ENCODE data around the gene OR6J1. TPM values are rescaled to one million over a fixed set of nuclear protein-coding genes. Genes with fewer than 3 reads are reported as not detected.

The OR6J1 gene
- total RNA-seq, 1 experiment from 2014 or later, result not detected

GRCh38 chr14:22668863-22669262 is 24.7 kb upstream of the OR6J1 start:
- intact Hi-C loops (cut with micrococcal nuclease), result no loop called here
- DNase-seq (ENCODE audit: unreplicated experiment), result no peak
- CTCF ChIA-PET, result interaction anchor here (0.7 to 2.0 kb wide), 2 partner anchors 10 to 98 kb away, joined by 3 to 7 read pairs; partner anchors contain the start of gene OXA1L
- Mint-ChIP-seq H3K27me3 (ENCODE audit: insufficient read depth, unreplicated experiment) (no peaks in the 10 kb centered on the region), H3K36me3 (ENCODE audit: insufficient read depth, unreplicated experiment) (no peaks in the 10 kb centered on the region), H3K4me1 (ENCODE audit: insufficient read depth, unreplicated experiment) (no peaks in the 10 kb centered on the region), H3K4me3 (ENCODE audit: unreplicated experiment) (no peak overlapping the region), H3K9me3 (ENCODE audit: unreplicated experiment) (peaks cover 5% of the 10 kb centered on the region), H3K27ac (ENCODE audit: low read depth, unreplicated experiment) (no peak overlapping the region)
- POLR2A ChIA-PET, result no interaction called here
- TF ChIP-seq CTCF (IDR thresholded peaks at IDR 0.05; ENCODE audit: unreplicated experiment), result no peak
- BruUV-seq (replicated peaks), result no TSS peak

GRCh38 chr14:22668417-22668816 is 24.3 kb upstream of the OR6J1 start:
- Mint-ChIP-seq H3K9me3 (ENCODE audit: unreplicated experiment) (peaks cover under 1% of the 10 kb centered on the region), H3K4me3 (ENCODE audit: unreplicated experiment) (no peak overlapping the region), H3K27me3 (ENCODE audit: insufficient read depth, unreplicated experiment) (no peaks in the 10 kb centered on the region), H3K36me3 (ENCODE audit: insufficient read depth, unreplicated experiment) (no peaks in the 10 kb centered on the region), H3K27ac (ENCODE audit: low read depth, unreplicated experiment) (no peak overlapping the region), H3K4me1 (ENCODE audit: insufficient read depth, unreplicated experiment) (no peaks in the 10 kb centered on the region)
- POLR2A ChIA-PET, result interaction anchor here (0.6 kb wide), 1 partner anchor 105 kb away, joined by 3 read pairs; no protein-coding TSS in a partner anchor
- intact Hi-C loops (cut with micrococcal nuclease), result no loop called here
- CTCF ChIA-PET, result interaction anchor here (0.5 to 2.0 kb wide), 4 partner anchors 9 to 185 kb away, joined by 3 to 7 read pairs (median 4); partner anchors contain the start of gene OXA1L
- no TSS peak for BruUV-seq (replicated peaks)
- no peak for TF ChIP-seq CTCF (IDR thresholded peaks at IDR 0.05; ENCODE audit: unreplicated experiment)
- no peak for DNase-seq (ENCODE audit: unreplicated experiment)

- no peak overlapping the region for H3K27ac Mint-ChIP-seq (ENCODE audit: low read depth, unreplicated experiment)
- no peaks in the 10 kb centered on the region for H3K9me3 Mint-ChIP-seq (ENCODE audit: unreplicated experiment)
- no peaks in the 10 kb centered on the region for H3K36me3 Mint-ChIP-seq (ENCODE audit: insufficient read depth, unreplicated experiment)
- H3K27me3 Mint-ChIP-seq (ENCODE audit: insufficient read depth, unreplicated experiment), result no peaks in the 10 kb centered on the region
- ChIA-PET CTCF (interaction anchor here (0.5 to 2.0 kb wide), 4 partner anchors 9 to 560 kb away, joined by 3 to 7 read pairs (median 4); no protein-coding TSS in a partner anchor), POLR2A (interaction anchor here (0.6 kb wide), 1 partner anchor 104 kb away, joined by 3 read pairs; no protein-coding TSS in a partner anchor)
- TF ChIP-seq CTCF (IDR thresholded peaks at IDR 0.05; ENCODE audit: unreplicated experiment), result no peak
- H3K4me3 Mint-ChIP-seq (ENCODE audit: unreplicated experiment), result no peak overlapping the region
- no peak for DNase-seq (ENCODE audit: unreplicated experiment)
- intact Hi-C loops (cut with micrococcal nuclease), result no loop called here
- H3K4me1 Mint-ChIP-seq (ENCODE audit: insufficient read depth, unreplicated experiment), result no peaks in the 10 kb centered on the region
- no TSS peak for BruUV-seq (replicated peaks)
Measured at GRCh38 chr14:22667881-22668280, 23.7 kb upstream of the OR6J1 start.

- intact Hi-C loops (cut with micrococcal nuclease), result no loop called here
- TF ChIP-seq CTCF (IDR thresholded peaks at IDR 0.05; ENCODE audit: unreplicated experiment), result no peak
- CTCF ChIA-PET, result interaction anchor here (1.3 to 1.9 kb wide), 2 partner anchors 10 to 13 kb away, joined by 5 to 8 read pairs; no protein-coding TSS in a partner anchor
- H3K27ac Mint-ChIP-seq (ENCODE audit: low read depth, unreplicated experiment), result no peak overlapping the region
- POLR2A ChIA-PET, result no interaction called here
- no peaks in the 10 kb centered on the region for H3K4me1 Mint-ChIP-seq (ENCODE audit: insufficient read depth, unreplicated experiment)
- no peaks in the 10 kb centered on the region for H3K9me3 Mint-ChIP-seq (ENCODE audit: unreplicated experiment)
- DNase-seq (ENCODE audit: unreplicated experiment), result no peak
- no peaks in the 10 kb centered on the region for H3K36me3 Mint-ChIP-seq (ENCODE audit: insufficient read depth, unreplicated experiment)
- no peaks in the 10 kb centered on the region for H3K27me3 Mint-ChIP-seq (ENCODE audit: insufficient read depth, unreplicated experiment)
- no TSS peak for BruUV-seq (replicated peaks)
- H3K4me3 Mint-ChIP-seq (ENCODE audit: unreplicated experiment), result no peak overlapping the region
Measured at GRCh38 chr14:22666203-22666893, 22.2 kb upstream of the OR6J1 start.
